Measurements from ENCODE around the gene CYTH1.

GRCh38 chr17:78785011-78785662 lies 3.1 kb upstream of the CYTH1 start:
- TF ChIP-seq IRF3 (IDR thresholded peaks at IDR 0.05) (no peak), CHD1 (IDR thresholded peaks at IDR 0.05; ENCODE audit: low read depth, low read length) (no peak)

Data from GM12878 (cell line).